Kidney (tissue), 14 donors: ENCODE data around the gene ZNF581. TPM values are rescaled to one million over a fixed set of nuclear protein-coding genes. Genes with fewer than 3 reads are reported as not detected.

ENCODE experiments used
- DNase-seq, 5 donors: peaks; one replicate each; pipeline ENCODE4 v3.0.0-alpha.2; 2013 to 2020
- FAIRE-seq: peaks from 2 replicates; lab custom pipeline; 2012; peaks lifted over from hg19 to GRCh38; lab: Jason Lieb, UNC
- H3K27ac ChIP-seq, 2 donors: one replicate each; pipeline ENCODE4 v1.7.0; 2013; ENCODE audit warnings: low read depth in 2 of 2, low read length in 2 of 2, inconsistent platforms in 1 of 2
- H3K27me3 ChIP-seq: one replicate; pipeline ENCODE4 v1.7.1; 2013; ENCODE audit warnings: low read length, inconsistent platforms; ENCODE audit not compliant: control insufficient read depth, insufficient read depth
- H3K36me3 ChIP-seq, 3 donors: one replicate each; pipeline versions ENCODE4 v1.7.0 to v1.7.1; 2013; ENCODE audit warnings: low read length in 3 of 3, control low read depth in 1 of 3, inconsistent platforms in 1 of 3; ENCODE audit not compliant: insufficient read depth in 3 of 3, control insufficient read depth in 2 of 3
- H3K4me1 ChIP-seq, 3 donors: one replicate each; pipeline versions ENCODE4 v1.7.0 to v1.7.1; 2013; ENCODE audit warnings: low read length in 3 of 3, inconsistent platforms in 1 of 3, low read depth in 1 of 3; ENCODE audit not compliant: control insufficient read depth in 2 of 3, insufficient read depth in 2 of 3
- H3K4me3 ChIP-seq, 3 donors: one replicate each; pipeline versions ENCODE4 v1.7.0 to v1.8.1; 2013; ENCODE audit warnings: low read length in 3 of 3, control low read depth in 1 of 3, inconsistent platforms in 1 of 3
- H3K9ac ChIP-seq, 3 donors: one replicate each; pipeline versions ENCODE4 v1.7.0 to v1.7.1; 2013; ENCODE audit warnings: low read length in 3 of 3, control low read depth in 1 of 3, inconsistent platforms in 1 of 3
- H3K9me3 ChIP-seq, 3 donors: one replicate each; pipeline versions ENCODE4 v1.7.0 to v1.7.1; 2013; ENCODE audit warnings: low read length in 3 of 3, control low read depth in 1 of 3, inconsistent platforms in 1 of 3; ENCODE audit not compliant: control insufficient read depth in 2 of 3, insufficient read depth in 1 of 3
- intact Hi-C: fragments of 100-400 bp; cut with DNase I; formaldehyde crosslinking; loops from one replicate; pipeline ENCODE4 v1.11.1; 2022
- polyA plus RNA-seq: library from polyadenylated mRNA; stranded (reverse); fragments of 350-450 nt; fragmentation: Illumina TruSeq; extraction: RNeasy Lipid Tissue Mini Kit (QIAGEN cat#74804); gene quantifications from one replicate; pipeline ENCODE4 v1.2.3, GENCODE V29; 2014; ENCODE audit warnings: low read depth, low replicate concordance; ENCODE audit not compliant: insufficient read depth
- total RNA-seq: library from RNA; stranded (reverse); fragmentation: NEBNext Ultra II Directional; extraction: Animal tissue kit (Norgen Biotek cat#: 25700); gene quantifications from one replicate; pipeline ENCODE4 v1.2.1, GENCODE V29; 2021
- TF ChIP-seq, protein P1 (sequence below): IDR thresholded peaks from 3 replicates; pipeline ENCODE4 v1.5.1; 2012; ENCODE audit warnings: mild to moderate bottlenecking, moderate library complexity, borderline replicate concordance; ENCODE audit not compliant: insufficient read depth; ENCODE audit errors: extremely low read depth
- donor health status: control.
- donor health status: control.
- donor health status: control.
- donor health status: control.
- donor health status: control.
- donor health status: DM: yes; HTN: yes; CAD: no.
- donor health status: Normal renal cell carcinoma (clear cell type).

ZNF581 gene
- total and polyA plus RNA-seq, 2 donors from 2014 or later = 22.0 to 23.6 TPM

GRCh38 chr19:55600662-55601028, 42.8 kb upstream of the ZNF581 start:
- peak in 1 of 5 donors; percentile 72 for DNase-seq
- no peaks in the 10 kb centered on the region for H3K9me3 ChIP-seq
- intact Hi-C loops = no loop called here
- no peaks in the 10 kb centered on the region for H3K27me3 ChIP-seq
- peaks cover 0 to 3% (median 0%) of the 10 kb centered on the region in 3 donors for H3K36me3 ChIP-seq
- H3K9ac ChIP-seq = peak overlapping the region; percentile 37 to 77 (median 48)
- TF ChIP-seq, protein P1, sequence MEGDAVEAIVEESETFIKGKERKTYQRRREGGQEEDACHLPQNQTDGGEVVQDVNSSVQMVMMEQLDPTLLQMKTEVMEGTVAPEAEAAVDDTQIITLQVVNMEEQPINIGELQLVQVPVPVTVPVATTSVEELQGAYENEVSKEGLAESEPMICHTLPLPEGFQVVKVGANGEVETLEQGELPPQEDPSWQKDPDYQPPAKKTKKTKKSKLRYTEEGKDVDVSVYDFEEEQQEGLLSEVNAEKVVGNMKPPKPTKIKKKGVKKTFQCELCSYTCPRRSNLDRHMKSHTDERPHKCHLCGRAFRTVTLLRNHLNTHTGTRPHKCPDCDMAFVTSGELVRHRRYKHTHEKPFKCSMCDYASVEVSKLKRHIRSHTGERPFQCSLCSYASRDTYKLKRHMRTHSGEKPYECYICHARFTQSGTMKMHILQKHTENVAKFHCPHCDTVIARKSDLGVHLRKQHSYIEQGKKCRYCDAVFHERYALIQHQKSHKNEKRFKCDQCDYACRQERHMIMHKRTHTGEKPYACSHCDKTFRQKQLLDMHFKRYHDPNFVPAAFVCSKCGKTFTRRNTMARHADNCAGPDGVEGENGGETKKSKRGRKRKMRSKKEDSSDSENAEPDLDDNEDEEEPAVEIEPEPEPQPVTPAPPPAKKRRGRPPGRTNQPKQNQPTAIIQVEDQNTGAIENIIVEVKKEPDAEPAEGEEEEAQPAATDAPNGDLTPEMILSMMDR = no peak
- H3K4me1 ChIP-seq = peaks cover 0 to 11% (median 3%) of the 10 kb centered on the region in 3 donors
- H3K27ac ChIP-seq = peak overlapping the region; percentile 85 to 99
- peak overlapping the region; percentile 56 to 98 (median 68) for H3K4me3 ChIP-seq
- no peak for FAIRE-seq

DNA sequence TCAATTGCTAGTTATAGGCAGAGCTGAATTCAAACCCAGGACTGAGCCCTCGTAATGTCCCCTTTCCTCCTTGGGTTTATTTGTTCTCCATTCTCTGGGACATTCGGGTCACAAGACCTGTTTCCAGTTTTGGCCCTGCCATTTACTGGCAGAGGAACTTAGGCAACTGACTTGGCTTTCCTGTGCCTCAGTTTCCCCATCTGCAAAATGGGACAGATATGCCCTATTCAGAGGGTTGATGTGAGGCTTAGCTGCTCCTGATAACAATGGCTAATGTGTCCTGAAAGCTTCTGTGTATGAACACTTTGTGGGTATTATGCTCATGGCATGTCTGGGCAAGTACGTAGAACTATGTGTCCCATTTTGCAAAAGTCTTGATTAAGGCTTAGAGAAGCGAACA, 42.4 kb upstream of the ZNF581 start:
- TF ChIP-seq, protein P1 = no peak
- H3K36me3 ChIP-seq = peaks cover 0 to 3% (median 0%) of the 10 kb centered on the region in 3 donors
- intact Hi-C loops = no loop called here
- peak overlapping the region; percentile 5 to 98 (median 68) for H3K4me3 ChIP-seq
- H3K4me1 ChIP-seq = peaks cover 0 to 11% (median 3%) of the 10 kb centered on the region in 3 donors
- DNase-seq (peak in 1 of 5 donors; percentile 57), FAIRE-seq (no peak)
- H3K27me3 ChIP-seq = no peaks in the 10 kb centered on the region
- H3K9me3 ChIP-seq = no peaks in the 10 kb centered on the region
- H3K27ac ChIP-seq = peak overlapping the region in 1 of 2 donors; percentile 99
- peak overlapping the region; percentile 37 to 77 (median 48) for H3K9ac ChIP-seq

DNA sequence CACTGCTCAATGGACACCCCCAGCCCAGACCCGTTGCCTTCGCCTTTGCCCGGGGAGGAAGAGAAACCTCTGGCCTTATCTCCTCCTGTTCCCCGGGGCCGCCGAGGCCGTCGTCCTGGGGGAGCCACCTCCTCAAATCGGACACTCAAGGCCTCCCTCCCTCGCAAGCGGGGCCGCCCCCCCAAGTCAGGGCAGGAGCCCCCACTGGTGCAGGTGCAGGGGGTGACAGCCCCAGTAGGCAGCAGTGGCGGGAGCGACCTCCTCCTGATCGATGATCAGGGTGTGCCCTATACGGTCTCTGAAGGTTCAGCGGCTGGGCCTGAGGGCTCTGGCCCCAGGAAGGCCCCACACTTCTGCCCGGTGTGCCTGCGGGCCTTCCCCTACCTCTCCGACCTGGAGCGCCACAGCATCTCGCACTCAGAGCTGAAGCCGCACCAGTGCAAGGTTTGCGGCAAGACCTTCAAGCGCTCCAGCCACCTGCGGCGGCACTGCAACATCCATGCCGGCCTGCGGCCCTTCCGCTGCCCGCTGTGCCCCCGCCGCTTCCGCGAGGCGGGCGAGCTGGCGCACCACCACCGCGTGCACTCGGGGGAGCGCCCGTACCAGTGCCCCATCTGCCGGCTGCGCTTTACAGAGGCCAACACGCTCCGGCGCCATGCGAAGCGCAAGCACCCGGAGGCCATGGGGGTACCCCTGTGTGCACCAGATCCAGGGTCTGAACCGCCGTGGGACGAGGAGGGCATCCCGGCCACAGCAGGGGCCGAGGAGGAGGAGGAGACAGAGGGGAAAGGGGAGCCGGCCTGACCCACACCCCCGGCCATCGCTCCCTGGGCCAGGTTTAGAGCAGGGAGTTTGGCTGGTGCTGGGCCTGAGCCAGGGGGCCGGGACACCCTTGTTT, 41.1 kb upstream of the ZNF581 start:
- FAIRE-seq (no peak), DNase-seq (peak in 2 of 5 donors; percentile 69 to 82)
- Histone ChIP-seq H3K4me3 (no peak overlapping the region), H3K9me3 (no peaks in the 10 kb centered on the region), H3K27ac (no peak overlapping the region), H3K27me3 (no peaks in the 10 kb centered on the region), H3K9ac (no peak overlapping the region), H3K36me3 (peaks cover 0 to 3% (median 0%) of the 10 kb centered on the region in 3 donors), H3K4me1 (peaks cover 0 to 20% (median 3%) of the 10 kb centered on the region in 3 donors)
- intact Hi-C loops = no loop called here
- TF ChIP-seq, protein P1 = no peak
